HEK293 (cell line): ENCODE results near the gene TPH2.

ENCODE experiments used
- ZNF354C ChIP-seq: fragments of 450-650 bp; formaldehyde crosslinking; IDR thresholded peaks from 2 replicates; pipeline ENCODE4 v1.5.1; 2016; ENCODE audit warnings: missing biosample characterization, missing genetic modification characterization, low read depth, borderline replicate concordance
- ZNF433 ChIP-seq: fragments of 450-650 bp; formaldehyde crosslinking; IDR thresholded peaks from 2 replicates; pipeline ENCODE4 v1.5.1; 2016; ENCODE audit warnings: missing biosample characterization, missing genetic modification characterization, low read depth
- ZNF530 ChIP-seq: fragments of 450-650 bp; formaldehyde crosslinking; IDR thresholded peaks from 2 replicates; pipeline ENCODE4 v1.5.1; 2016; ENCODE audit warnings: low read depth, missing biosample characterization, missing genetic modification characterization
- TF ChIP-seq, protein P1 (sequence below): fragments of 450-650 bp; formaldehyde crosslinking; IDR thresholded peaks from 2 replicates; pipeline ENCODE4 v1.5.1; 2016; ENCODE audit warnings: missing biosample characterization, missing genetic modification characterization

DNA sequence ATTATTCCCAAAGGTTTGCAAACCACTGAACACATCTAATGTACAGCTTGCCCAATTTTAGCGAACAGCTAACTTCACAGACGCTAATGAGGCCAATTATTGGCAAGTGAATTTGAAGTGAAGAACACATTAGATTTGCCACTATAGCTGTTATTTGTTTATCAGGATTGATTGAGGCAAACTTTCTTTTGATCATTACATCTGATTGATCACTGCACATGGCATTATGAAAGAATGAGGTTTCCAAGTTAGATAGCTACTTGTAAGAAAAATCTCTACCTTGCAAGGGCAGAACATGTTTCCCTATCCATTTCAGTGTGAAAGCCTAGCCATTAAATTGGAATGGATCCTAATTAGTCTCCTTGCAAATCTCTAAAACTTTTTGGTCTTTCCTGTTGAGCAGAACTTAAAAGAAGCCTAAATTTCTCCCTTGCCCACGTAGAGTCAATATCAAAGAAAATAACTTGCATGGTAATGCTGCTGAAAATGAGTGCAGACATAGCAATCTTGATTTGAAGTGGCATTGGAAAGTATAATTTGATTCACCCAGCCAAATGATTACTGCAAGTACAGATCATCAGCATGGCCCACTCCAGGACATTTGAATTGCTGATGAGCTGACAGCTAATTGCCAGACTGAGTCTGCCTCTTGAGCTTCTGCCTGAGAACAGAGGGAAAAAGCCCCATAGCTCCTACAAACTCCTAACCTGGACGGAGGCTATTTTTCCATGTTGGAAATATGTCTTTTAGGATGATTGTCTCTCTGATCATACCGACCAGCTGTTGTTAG is 98.6 kb downstream of the TPH2 start:
- TF ChIP-seq ZNF530 (no peak), ZNF354C (no peak), ZNF433 (no peak)
- TF ChIP-seq, protein P1, sequence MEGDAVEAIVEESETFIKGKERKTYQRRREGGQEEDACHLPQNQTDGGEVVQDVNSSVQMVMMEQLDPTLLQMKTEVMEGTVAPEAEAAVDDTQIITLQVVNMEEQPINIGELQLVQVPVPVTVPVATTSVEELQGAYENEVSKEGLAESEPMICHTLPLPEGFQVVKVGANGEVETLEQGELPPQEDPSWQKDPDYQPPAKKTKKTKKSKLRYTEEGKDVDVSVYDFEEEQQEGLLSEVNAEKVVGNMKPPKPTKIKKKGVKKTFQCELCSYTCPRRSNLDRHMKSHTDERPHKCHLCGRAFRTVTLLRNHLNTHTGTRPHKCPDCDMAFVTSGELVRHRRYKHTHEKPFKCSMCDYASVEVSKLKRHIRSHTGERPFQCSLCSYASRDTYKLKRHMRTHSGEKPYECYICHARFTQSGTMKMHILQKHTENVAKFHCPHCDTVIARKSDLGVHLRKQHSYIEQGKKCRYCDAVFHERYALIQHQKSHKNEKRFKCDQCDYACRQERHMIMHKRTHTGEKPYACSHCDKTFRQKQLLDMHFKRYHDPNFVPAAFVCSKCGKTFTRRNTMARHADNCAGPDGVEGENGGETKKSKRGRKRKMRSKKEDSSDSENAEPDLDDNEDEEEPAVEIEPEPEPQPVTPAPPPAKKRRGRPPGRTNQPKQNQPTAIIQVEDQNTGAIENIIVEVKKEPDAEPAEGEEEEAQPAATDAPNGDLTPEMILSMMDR: no peak
